ENCODE results near the gene TMEM109. TPM values are rescaled to one million over a fixed set of nuclear protein-coding genes. Genes with fewer than 3 reads are reported as not detected.

The TMEM109 gene
- total and polyA plus RNA-seq, 2 of the 13 experiments (the other 11 are each of a cell fraction or from before 2014, with no cell fraction given), result 7.7 to 18.0 TPM

DNA sequence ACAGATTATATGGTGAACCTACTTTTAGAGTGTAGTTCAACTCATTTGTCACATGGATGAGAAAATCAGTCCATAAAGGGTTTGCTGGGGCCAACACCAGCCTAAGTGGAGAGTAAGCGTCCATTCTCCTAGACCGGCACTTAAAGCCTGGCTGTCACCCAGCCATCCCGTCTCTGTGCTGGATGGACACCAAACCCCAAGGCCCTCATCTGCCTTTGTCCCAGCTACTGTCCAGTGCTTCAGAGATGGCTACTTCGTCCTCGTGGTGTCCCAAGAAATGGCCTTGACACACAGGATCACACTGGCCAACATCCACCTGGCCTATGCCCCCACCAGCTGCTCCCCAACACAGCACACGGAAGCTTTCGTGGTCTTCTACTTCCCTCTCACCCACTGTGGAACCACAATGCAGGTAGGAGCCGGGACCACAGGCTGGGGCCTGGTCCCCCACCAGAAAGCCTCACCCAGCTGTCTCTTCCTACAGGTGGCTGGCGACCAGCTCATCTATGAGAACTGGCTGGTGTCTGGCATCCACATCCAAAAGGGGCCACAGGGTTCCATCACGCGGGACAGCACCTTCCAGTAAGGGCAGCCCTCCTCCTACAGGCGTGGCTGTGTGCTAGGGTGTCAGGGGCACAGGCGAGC is 43.1 kb upstream of the TMEM109 start:
- H3K4me2 ChIP-seq (ENCODE audit: low read depth, low read length), result no peak overlapping the region
- no TSS peak for BruUV-seq (replicated peaks)
- H3K36me3 ChIP-seq (replicated peaks in 1 of 2; ENCODE audit: control insufficient read depth in 1 of 2, insufficient read depth in 2 of 2, low read length in 2 of 2), result no peaks in the 10 kb centered on the region
- 89% methylated on average over 6 of the region's 13 CpGs for WGBS (ENCODE audit: low lambda C conversion rate)
- no peaks in the 10 kb centered on the region for H4K20me1 ChIP-seq (ENCODE audit: insufficient read depth, low read length)
- CTCF ChIA-PET (ENCODE audit: low intra/inter-chr PET ratio, low total read pairs), result no interaction called here
- H3K4me3 ChIP-seq (replicated peaks in 1 of 3; ENCODE audit: insufficient read depth in 1 of 3, low read depth in 2 of 3, low read length in 3 of 3), result no peak overlapping the region
- H3K27me3 ChIP-seq (ENCODE audit: control insufficient read depth in 1 of 2, insufficient read depth in 2 of 2, low read length in 2 of 2), result peaks cover 0 to 5% of the 10 kb centered on the region in 2 experiments; a peak in 1 of 5 replicates
- intact Hi-C loops (cut with micrococcal nuclease; ENCODE audit: unreplicated experiment), result no loop called here
- DNase-seq (ENCODE audit: low spot score), result no peak
- ATAC-seq, result no peak
- no peak overlapping the region for H2AFZ ChIP-seq (ENCODE audit: low read length)
- TF ChIP-seq ZNF619 (CRISPR knock-in tag; IDR thresholded peaks at IDR 0.05) (no peak), ZNF256 (CRISPR knock-in tag; conservative IDR thresholded peaks at IDR 0.05) (no peak), MIER3 (CRISPR knock-in tag; IDR thresholded peaks at IDR 0.05; ENCODE audit: borderline replicate concordance) (no peak), NONO (IDR thresholded peaks at IDR 0.05) (no peak), NONO (CRISPR knock-in tag; conservative IDR thresholded peaks at IDR 0.05) (no peak), MXD4 (CRISPR knock-in tag; IDR thresholded peaks at IDR 0.05) (no peak)
- TF ChIP-seq, protein P1, sequence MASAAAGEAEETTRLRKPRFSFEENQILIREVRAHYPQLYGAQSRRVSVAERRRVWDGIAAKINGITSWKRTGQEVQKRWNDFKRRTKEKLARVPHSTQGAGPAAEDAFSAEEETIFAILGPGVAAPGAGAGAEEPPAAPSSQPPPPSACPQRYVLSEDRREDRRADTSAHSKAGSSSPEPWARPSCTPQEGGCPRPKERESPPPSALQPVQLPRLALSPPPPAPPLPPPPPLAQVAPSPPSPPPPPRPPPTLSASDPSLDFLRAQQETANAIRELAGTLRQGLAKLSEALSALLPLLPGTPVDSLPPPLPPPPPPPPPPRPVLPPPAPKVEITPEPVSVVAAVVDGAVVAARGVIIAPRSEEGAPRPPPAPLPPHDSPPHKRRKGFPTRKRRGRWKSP (CRISPR knock-in tag; IDR thresholded peaks at IDR 0.05), result no peak
- TF ChIP-seq, protein P2, sequence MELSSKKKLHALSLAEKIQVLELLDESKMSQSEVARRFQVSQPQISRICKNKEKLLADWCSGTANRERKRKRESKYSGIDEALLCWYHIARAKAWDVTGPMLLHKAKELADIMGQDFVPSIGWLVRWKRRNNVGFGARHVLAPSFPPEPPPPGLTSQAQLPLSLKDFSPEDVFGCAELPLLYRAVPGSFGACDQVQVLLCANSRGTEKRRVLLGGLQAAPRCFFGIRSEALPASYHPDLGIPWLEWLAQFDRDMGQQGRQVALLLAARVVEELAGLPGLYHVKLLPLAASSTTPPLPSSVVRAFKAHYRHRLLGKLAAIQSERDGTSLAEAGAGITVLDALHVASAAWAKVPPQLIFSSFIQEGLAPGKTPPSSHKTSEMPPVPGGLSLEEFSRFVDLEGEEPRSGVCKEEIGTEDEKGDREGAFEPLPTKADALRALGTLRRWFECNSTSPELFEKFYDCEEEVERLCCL (CRISPR knock-in tag; IDR thresholded peaks at IDR 0.05; ENCODE audit: borderline replicate concordance), result no peak
- TF ChIP-seq, protein P3, sequence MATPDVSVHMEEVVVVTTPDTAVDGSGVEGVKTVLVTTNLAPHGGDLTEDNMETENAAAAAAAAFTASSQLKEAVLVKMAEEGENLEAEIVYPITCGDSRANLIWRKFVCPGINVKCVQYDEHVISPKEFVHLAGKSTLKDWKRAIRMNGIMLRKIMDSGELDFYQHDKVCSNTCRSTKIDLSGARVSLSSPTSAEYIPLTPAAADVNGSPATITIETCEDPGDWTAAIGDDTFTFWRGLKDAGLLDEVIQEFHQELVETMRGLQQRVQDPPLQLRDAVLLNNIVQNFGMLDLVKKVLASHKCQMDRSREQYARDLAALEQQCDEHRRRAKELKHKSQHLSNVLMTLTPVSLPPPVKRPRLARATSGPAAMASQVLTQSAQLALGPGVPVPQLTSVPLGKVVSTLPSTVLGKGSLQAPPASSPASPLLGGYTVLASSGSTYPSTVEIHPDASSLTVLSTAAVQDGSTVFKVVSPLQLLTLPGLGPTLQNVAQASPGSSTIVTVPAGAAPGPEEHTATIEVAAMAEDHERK (CRISPR knock-in tag; IDR thresholded peaks at IDR 0.05; ENCODE audit: low read depth), result no peak
- POLR2A ChIA-PET, result interaction anchor here (1.6 kb wide), 1 partner anchor 17 kb away, joined by 4 read pairs; no protein-coding TSS in a partner anchor
- in situ Hi-C loops (cut with HindIII; ENCODE audit: extremely low pct_ligation_motif_present, low pct_unique_long_range_greater_than_20kb), result no loop called here
- FAIRE-seq, result no peak
- H3K79me2 ChIP-seq (ENCODE audit: insufficient read depth, low read length), result no peaks in the 10 kb centered on the region
- no peak overlapping the region for H3K9ac ChIP-seq (ENCODE audit: insufficient read depth, low read depth, low read length)
- peaks cover 48% of the 10 kb centered on the region for H3K4me1 ChIP-seq (ENCODE audit: insufficient read depth, low read length)
- H3K27ac ChIP-seq (ENCODE audit: extremely low read length, insufficient read depth, low read length), result no peak overlapping the region
- H3K9me3 ChIP-seq (ENCODE audit: low read length), result no peaks in the 10 kb centered on the region
